NCI-H2196 (cell line): ENCODE results near the gene TP53BP1.

Source experiments
- DNase-seq: peaks from one replicate; lab custom pipeline; 2025; ENCODE audit not compliant: unreplicated experiment; lab: John Stamatoyannopoulos, UW

TP53BP1 gene

DNA sequence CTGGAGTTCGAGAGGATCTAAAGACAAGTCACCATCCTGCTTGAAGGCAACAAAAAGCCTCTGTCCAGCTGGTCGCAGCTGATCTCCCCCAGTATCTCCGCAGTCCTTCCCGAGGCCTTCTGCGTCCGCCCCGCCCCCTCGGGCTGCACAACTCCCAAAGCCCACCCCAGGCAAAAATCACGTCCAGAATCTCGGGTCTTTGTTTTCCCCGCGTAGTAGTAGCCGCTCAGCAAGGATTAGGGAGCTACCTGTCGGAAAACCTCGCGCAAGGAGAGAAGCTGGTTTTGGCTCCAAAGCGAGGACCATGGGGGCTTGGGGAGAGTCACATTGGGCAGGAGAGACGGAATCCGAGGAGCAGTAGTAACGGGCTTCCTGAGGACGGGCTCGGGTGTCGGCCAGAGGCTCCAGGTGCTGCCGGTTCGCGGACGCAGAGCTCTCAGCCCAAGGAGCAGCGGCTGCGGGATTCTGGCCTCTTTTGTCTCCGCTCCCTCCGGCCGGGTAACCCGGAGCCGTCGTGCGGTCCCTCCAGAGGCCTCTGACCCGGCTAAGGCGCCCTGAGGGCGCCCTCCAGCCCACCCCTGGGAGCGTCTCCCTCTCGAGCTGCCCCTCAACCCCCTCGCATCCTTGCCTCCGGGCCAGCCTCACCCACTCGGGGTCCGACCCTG lies 122.5 kb downstream of the TP53BP1 start:
- no peak for DNase-seq

DNA sequence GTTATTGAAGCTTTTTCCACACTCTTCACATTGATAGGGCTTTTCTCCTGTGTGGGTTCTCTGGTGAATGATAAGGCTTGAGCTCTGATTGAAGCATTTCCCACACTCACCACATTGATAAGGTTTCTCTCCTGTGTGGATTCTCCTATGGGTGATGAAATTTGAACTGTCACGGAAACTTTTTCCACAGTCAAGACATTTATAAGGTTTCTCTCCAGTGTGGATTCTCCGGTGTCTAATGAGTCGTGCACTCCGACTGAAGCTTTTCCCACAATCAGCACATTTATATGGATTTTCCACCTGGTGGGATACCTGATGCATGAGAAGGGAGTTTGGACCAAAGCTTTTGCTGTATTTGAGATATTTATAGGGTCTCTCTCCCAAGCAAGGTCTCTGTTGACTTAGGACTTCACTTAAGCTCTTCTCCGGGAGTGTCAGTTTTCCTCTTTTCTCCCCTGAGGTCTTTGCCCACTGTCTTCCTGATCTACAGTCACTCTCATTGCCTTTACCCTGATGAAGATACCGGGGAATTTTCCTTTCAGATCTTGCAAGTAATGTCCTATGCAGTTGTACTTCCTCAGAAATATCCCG lies 131.5 kb downstream of the TP53BP1 start:
- DNase-seq = no peak

DNA sequence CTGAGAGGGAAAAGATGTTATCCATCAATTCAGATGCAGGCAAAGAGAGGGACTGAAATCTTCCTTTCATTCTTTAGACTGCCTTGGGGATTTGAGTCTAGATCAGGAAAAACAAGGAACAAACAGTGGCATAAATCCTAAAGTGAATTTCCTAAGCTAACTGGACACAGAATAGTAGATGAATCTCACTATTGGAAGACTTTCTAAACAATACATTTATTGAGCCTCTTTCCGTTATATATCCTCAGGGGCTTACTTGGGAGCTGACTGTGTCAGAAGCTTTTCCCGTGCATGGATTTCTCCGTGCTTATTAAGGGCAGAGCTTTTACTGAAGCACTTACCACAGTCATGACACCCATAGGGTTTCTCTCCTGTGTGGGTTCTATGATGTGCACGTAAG lies 132.1 kb downstream of the TP53BP1 start:
- DNase-seq = no peak
